Esophagus muscularis mucosa (tissue), 4 donors: ENCODE measurements around the gene BAIAP2. TPM values are rescaled to one million over a fixed set of nuclear protein-coding genes. Genes with fewer than 3 reads are reported as not detected.
A peak's percentile ranks its signal among the peaks of the same experiment; 100 is the strongest.

ENCODE experiments used
- DNase-seq: peaks from one replicate; pipeline ENCODE4 v3.0.0-alpha.2; 2017; ENCODE audit errors: extremely low spot score
- H3K27ac ChIP-seq, 4 donors: fragments of 200-600 bp; sonication (generic); replicated peaks in 1 of 4; 1 replicate in 3 of 4; 2 replicates in 1 of 4; pipeline ENCODE4 v1.5.1; 2016 to 2019; ENCODE audit warnings: mild to moderate bottlenecking in 1 of 4
- H3K27me3 ChIP-seq, 4 donors: fragments of 200-600 bp; sonication (generic); one replicate each; pipeline versions ENCODE4 v1.5.1 to v1.6.0; 2016 to 2019
- H3K36me3 ChIP-seq, 4 donors: fragments of 200-600 bp; sonication (generic); one replicate each; pipeline ENCODE4 v1.5.1; 2016 to 2019
- H3K4me1 ChIP-seq, 4 donors: fragments of 200-600 bp; sonication (generic); one replicate each; pipeline ENCODE4 v1.5.1; 2016 to 2019
- H3K4me3 ChIP-seq, 4 donors: fragments of 200-600 bp; sonication (generic); 1 replicate in 2 of 4; 2 replicates in 2 of 4; pipeline ENCODE4 v1.5.1; 2016 to 2019; ENCODE audit warnings: mild to moderate bottlenecking in 4 of 4, moderate library complexity in 1 of 4
- H3K9me3 ChIP-seq, 4 donors: fragments of 200-600 bp; sonication (generic); 1 replicate in 3 of 4; 2 replicates in 1 of 4; pipeline ENCODE4 v1.5.1; 2016 to 2019
- CTCF ChIP-seq, 3 experiments: fragments of 200-600 bp in 2 of 3; fragments of 450-650 bp in 1 of 3; sonication (generic) in 2 of 3; IDR thresholded peaks; one replicate each; pipeline ENCODE4 v1.5.1; 2017 to 2019; ENCODE audit warnings: antibody characterized with exemption in 3 of 3, mild to moderate bottlenecking in 2 of 3, moderate library complexity in 1 of 3
- EP300 ChIP-seq: sonication (generic); formaldehyde crosslinking; IDR thresholded peaks from one replicate; pipeline ENCODE4 v1.6.1; 2017; ENCODE audit warnings: antibody characterized with exemption
- POLR2A ChIP-seq: fragments of 450-650 bp; IDR thresholded peaks from one replicate; pipeline ENCODE4 v1.6.1; 2017; ENCODE audit warnings: antibody characterized with exemption, moderate library complexity, mild to moderate bottlenecking, low read depth
- POLR2AphosphoS5 ChIP-seq, 2 donors: sonication (generic); formaldehyde crosslinking; IDR thresholded peaks; one replicate each; pipeline ENCODE4 v1.6.1; 2017; ENCODE audit warnings: antibody characterized with exemption in 2 of 2
- WGBS: methylation state at CpG from one replicate; pipeline ENCODE4 v1.1.5; 2018; 5-methylcytosine and 5-hydroxymethylcytosine counted together
- intact Hi-C: fragments of 100-400 bp; cut with DNase I; formaldehyde crosslinking; loops from one replicate; pipeline ENCODE4 v1.15.1; 2023
- total RNA-seq, 4 donors: library from RNA; depleted of rRNA; stranded (reverse); fragments of >200 nt; gene quantifications; one replicate each; pipeline versions ENCODE4 v1.1.0 to v1.2.1, GENCODE V29; 2016

BAIAP2 gene
- total RNA-seq, 4 donors from 2014 or later, result 31.1 to 54.5 (median 36.7) TPM

GRCh38 chr17:81054308-81054707, 19.4 kb downstream of the BAIAP2 start:
- TF ChIP-seq POLR2A, result no peak
- TF ChIP-seq EP300, result no peak
- no peak for TF ChIP-seq POLR2AphosphoS5 (IDR thresholded peaks at IDR 0.05)
- TF ChIP-seq CTCF (IDR thresholded peaks at IDR 0.05), result no peak
- Histone ChIP-seq H3K27me3 (no peaks in the 10 kb centered on the region), H3K9me3 (no peaks in the 10 kb centered on the region), H3K36me3 (peaks cover 10 to 30% (median 20%) of the 10 kb centered on the region in 4 donors), H3K27ac (no peak overlapping the region), H3K4me1 (peaks cover 61 to 78% (median 75%) of the 10 kb centered on the region in 4 donors), H3K4me3 (no peak overlapping the region)
- intact Hi-C loops, result no loop called here
- DNase-seq, result no peak
- 95% methylated on average over 8 of the region's 12 CpGs for WGBS

- 94% methylated on average over 14 of the region's 17 CpGs for WGBS
- no peak overlapping the region for H3K27ac ChIP-seq
- intact Hi-C loops, result no loop called here
- no peaks in the 10 kb centered on the region for H3K9me3 ChIP-seq
- peaks cover 10 to 36% (median 23%) of the 10 kb centered on the region in 4 donors for H3K36me3 ChIP-seq
- no peaks in the 10 kb centered on the region for H3K27me3 ChIP-seq
- peaks cover 55 to 71% (median 68%) of the 10 kb centered on the region in 4 donors for H3K4me1 ChIP-seq
- no peak overlapping the region for H3K4me3 ChIP-seq
- no peak for DNase-seq
- no peak for TF ChIP-seq EP300
- no peak for TF ChIP-seq POLR2A
- no peak for TF ChIP-seq CTCF (IDR thresholded peaks at IDR 0.05)
- TF ChIP-seq POLR2AphosphoS5 (IDR thresholded peaks at IDR 0.05), result no peak
Measured at GRCh38 chr17:81054881-81055370, 20.0 kb downstream of the BAIAP2 start.

GRCh38 chr17:81056312-81056711, 21.4 kb downstream of the BAIAP2 start:
- no peak for DNase-seq
- intact Hi-C loops, result no loop called here
- Histone ChIP-seq H3K27ac (peak overlapping the region; percentile 70 to 82 (median 76)), H3K27me3 (no peaks in the 10 kb centered on the region), H3K36me3 (peaks cover 10 to 49% (median 28%) of the 10 kb centered on the region in 4 donors), H3K9me3 (no peaks in the 10 kb centered on the region), H3K4me3 (no peak overlapping the region), H3K4me1 (peaks cover 41 to 58% (median 54%) of the 10 kb centered on the region in 4 donors)
- TF ChIP-seq CTCF (IDR thresholded peaks at IDR 0.05) (no peak), POLR2AphosphoS5 (IDR thresholded peaks at IDR 0.05) (no peak), EP300 (no peak), POLR2A (no peak)
- WGBS, result 61% methylated on average over 5 of the region's 19 CpGs

GRCh38 chr17:81057079-81057730, 22.3 kb downstream of the BAIAP2 start:
- TF ChIP-seq POLR2AphosphoS5 (IDR thresholded peaks at IDR 0.05) (peak; percentile 71 to 81), CTCF (IDR thresholded peaks at IDR 0.05) (no peak)

More at GRCh38 chr17:81057079-81057730, 22.3 kb downstream of the BAIAP2 start:
- WGBS, result 59% methylated on average over 6 of the region's 14 CpGs
- Histone ChIP-seq H3K4me1 (peaks cover 32 to 49% (median 46%) of the 10 kb centered on the region in 4 donors), H3K27ac (peak overlapping the region; percentile 70 to 82 (median 76)), H3K36me3 (peaks cover 10 to 53% (median 30%) of the 10 kb centered on the region in 4 donors), H3K27me3 (no peaks in the 10 kb centered on the region), H3K4me3 (no peak overlapping the region), H3K9me3 (no peaks in the 10 kb centered on the region)
- intact Hi-C loops, result no loop called here
- DNase-seq, result peak; percentile 92
